Measurements from ENCODE around the gene RNF114.

- TF ChIP-seq CTCF (IDR thresholded peaks at IDR 0.05) (no peak), POLR2A (IDR thresholded peaks at IDR 0.05) (no peak)
Observed at GRCh38 chr20:49905415-49906091, 30.6 kb upstream of the RNF114 start.
